Activated naive CD8-positive, alpha-beta T cell treated with anti-CD3 and anti-CD28 coated beads, Interleukin-2, amount 10 ng/mL, durations not matched to agents 7 days and 5 days (primary cell): ENCODE measurements around the gene LY6G5B. TPM values are rescaled to one million over a fixed set of nuclear protein-coding genes. Genes with fewer than 3 reads are reported as not detected.
"Not testable (repeated sequence)": the region's sequence is repeated elsewhere in the genome, so short reads cannot be mapped to it uniquely, and the experiment has no call there.

ENCODE experiments used
- ATAC-seq: fragments of 150-1000 bp; cut with Tn5 transposase; one replicate; pipeline ENCODE4 v1.10.0; 2021; ENCODE audit warnings: low read depth, moderate library complexity
- POLR2A ChIA-PET: fragments of 350-600 bp; sonication (Branson Sonifier 250); formaldehyde crosslinking; loops from one replicate; lab custom pipeline; 2021; ENCODE audit warnings: antibody characterized with exemption; lab: Charles Lee
- DNase-seq: peaks from one replicate; pipeline ENCODE4 v3.0.0; 2021
- H3K27ac Mint-ChIP-seq: one replicate; pipeline ENCODE4 v1.8.0; 2022; ENCODE audit warnings: mild to moderate bottlenecking, mixed read lengths
- H3K27me3 Mint-ChIP-seq: one replicate; pipeline ENCODE4 v1.8.0; 2022; ENCODE audit warnings: mild to moderate bottlenecking, moderate library complexity, mixed read lengths
- H3K36me3 Mint-ChIP-seq: one replicate; pipeline ENCODE4 v1.8.0; 2021; ENCODE audit warnings: mild to moderate bottlenecking, mixed read lengths
- H3K4me1 Mint-ChIP-seq: one replicate; pipeline ENCODE4 v1.8.0; 2021; ENCODE audit warnings: mixed read lengths
- H3K4me3 Mint-ChIP-seq: one replicate; pipeline ENCODE4 v1.8.0; 2022; ENCODE audit warnings: mild to moderate bottlenecking, moderate library complexity, mixed read lengths
- H3K9me3 Mint-ChIP-seq: one replicate; pipeline ENCODE4 v1.8.0; 2021; ENCODE audit warnings: mixed read lengths
- total RNA-seq, 2 experiments: library from RNA; stranded (reverse); gene quantifications; one replicate each; pipeline ENCODE4 v1.2.3, GENCODE V29; 2021

The LY6G5B gene
- total RNA-seq, 2 experiments from 2014 or later = 33.8 to 36.4 TPM

DNA sequence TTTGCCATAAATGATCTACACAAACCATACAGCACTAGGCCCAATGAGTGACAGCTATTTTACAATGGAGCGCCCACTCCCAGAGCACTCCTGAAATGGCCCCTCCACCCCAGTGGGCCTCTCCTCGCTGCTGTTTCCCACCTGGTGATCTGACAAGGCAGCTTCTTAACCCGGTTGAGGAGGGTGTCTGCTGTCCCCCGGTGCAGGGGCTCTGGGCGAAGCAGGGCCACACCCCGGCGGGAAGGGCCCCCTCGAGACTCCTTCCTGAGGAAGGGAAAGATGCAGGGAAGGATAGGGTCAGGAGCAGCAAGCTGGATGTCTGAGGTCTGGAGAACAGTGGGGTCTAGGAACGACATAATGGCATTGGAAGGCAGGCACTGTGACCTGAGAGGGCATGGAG, 23.1 kb downstream of the LY6G5B start:
- Mint-ChIP-seq H3K27ac (peak overlapping the region; percentile 34), H3K4me1 (peaks cover 8% of the 10 kb centered on the region), H3K9me3 (no peaks in the 10 kb centered on the region), H3K27me3 (no peaks in the 10 kb centered on the region), H3K4me3 (no peak overlapping the region), H3K36me3 (peaks cover 10% of the 10 kb centered on the region)
- DNase-seq = no peak
- POLR2A ChIA-PET = interaction anchor here (1.4 kb wide), 1 partner anchor 10 kb away, joined by 4 read pairs; the partner anchor contains the start of gene ABHD16A
- no peak for ATAC-seq

DNA sequence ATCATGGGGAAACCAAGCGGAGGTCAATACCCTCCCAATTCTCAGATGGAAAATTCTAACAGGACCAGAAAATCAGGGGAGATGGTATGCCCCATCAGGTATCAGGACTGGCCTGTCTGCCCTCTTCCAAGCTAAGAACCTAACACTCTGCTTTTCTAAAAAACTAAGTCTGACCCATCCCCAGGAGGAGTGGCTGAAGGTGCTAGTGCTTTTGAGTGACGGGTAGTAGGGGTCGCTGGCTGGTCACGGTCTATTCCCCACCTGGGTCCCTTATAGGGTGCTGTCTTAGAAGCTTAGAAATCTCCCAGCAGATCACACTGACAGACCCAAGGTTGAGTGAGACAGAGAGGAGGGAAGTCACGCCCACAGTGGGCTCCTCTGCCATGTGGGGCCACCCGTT, 23.8 kb downstream of the LY6G5B start:
- peaks cover 9% of the 10 kb centered on the region for H3K36me3 Mint-ChIP-seq
- POLR2A ChIA-PET = interaction anchor here (0.8 to 1.7 kb wide), 4 partner anchors 9 to 29 kb away, joined by 3 to 7 read pairs (median 6); partner anchors contain the start of genes GPANK1 and LY6G5C
- H3K27ac Mint-ChIP-seq = no peak overlapping the region
- no peak for DNase-seq
- no peak for ATAC-seq
- no peak overlapping the region for H3K4me3 Mint-ChIP-seq
- H3K4me1 Mint-ChIP-seq = peaks cover 8% of the 10 kb centered on the region
- no peaks in the 10 kb centered on the region for H3K9me3 Mint-ChIP-seq
- H3K27me3 Mint-ChIP-seq = no peaks in the 10 kb centered on the region

DNA sequence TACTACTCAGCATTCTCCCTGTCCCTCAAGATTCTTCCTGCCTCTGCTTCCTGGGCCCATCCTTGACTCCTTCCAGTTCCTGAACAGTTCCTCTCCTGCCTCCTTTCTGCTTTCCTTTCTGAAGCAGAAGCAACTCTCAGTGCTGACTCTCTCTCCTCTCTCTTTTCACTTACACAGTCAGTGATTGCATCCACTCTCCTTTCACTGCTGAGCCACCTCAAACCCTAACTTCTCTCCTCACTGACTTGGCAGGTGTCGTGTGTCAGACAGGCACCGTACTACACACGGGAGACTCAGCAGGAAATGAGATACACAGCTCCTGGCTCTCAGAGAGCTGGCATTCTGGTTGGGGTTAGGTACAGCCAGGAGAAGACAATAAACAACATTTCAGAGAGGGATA, 27.8 kb downstream of the LY6G5B start:
- Mint-ChIP-seq H3K4me1 (peaks cover 23% of the 10 kb centered on the region), H3K9me3 (no peaks in the 10 kb centered on the region), H3K4me3 (no peak overlapping the region), H3K27me3 (no peaks in the 10 kb centered on the region), H3K36me3 (peaks cover 9% of the 10 kb centered on the region), H3K27ac (peak overlapping the region; percentile 65)
- DNase-seq (no peak), ATAC-seq (no peak)
- POLR2A ChIA-PET = no interaction called here

GRCh38 chr6:31700740-31701401, 31.1 kb downstream of the LY6G5B start:
- H3K4me3 Mint-ChIP-seq = peak overlapping the region; percentile 97
- POLR2A ChIA-PET = no interaction called here
- no peak overlapping the region for H3K27ac Mint-ChIP-seq
- H3K4me1 Mint-ChIP-seq = peaks cover 29% of the 10 kb centered on the region
- no peaks in the 10 kb centered on the region for H3K9me3 Mint-ChIP-seq
- DNase-seq (no peak), ATAC-seq (no peak)
- H3K36me3 Mint-ChIP-seq = peaks cover 8% of the 10 kb centered on the region
- H3K27me3 Mint-ChIP-seq = no peaks in the 10 kb centered on the region

DNA sequence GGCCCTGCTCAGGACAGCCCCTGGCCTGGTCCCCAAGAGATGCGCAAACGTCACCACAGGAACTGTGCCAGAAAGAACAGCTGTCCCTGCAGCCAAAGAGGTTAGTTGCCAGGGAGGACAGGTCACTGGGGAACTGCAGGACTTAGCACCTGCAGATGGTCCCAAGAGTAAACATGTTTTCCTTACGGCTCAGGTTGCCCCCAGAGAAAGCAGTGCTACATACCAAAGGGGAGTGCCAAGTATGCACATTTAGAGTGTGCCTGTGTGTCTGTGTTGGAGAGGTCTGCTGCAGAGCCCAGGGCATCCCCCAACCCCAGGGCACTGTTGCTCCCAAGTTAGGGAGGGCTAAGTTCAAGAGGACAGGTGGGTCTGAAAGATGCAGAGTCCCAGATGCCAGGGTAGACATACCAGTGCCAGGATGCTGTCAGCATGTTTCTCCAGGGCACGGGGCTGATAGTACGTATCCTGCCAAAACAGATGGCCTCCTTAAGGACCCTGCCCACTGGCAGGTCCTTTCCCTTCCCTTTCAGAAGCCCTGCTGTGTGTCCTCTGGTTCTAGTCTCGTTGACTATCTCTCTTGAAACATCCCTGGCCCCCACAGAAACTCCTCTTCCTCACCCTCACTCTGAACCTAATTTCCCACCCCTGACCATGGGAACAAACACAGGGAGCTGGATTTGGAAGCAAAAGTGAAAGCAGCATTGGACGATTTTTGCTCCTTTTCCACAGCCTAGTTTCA, 32.1 kb downstream of the LY6G5B start:
- Mint-ChIP-seq H3K4me3 (peak overlapping the region; percentile 97), H3K9me3 (no peaks in the 10 kb centered on the region), H3K36me3 (peaks cover 8% of the 10 kb centered on the region), H3K27ac (peak overlapping the region; percentile 94), H3K4me1 (peaks cover 29% of the 10 kb centered on the region), H3K27me3 (no peaks in the 10 kb centered on the region)
- POLR2A ChIA-PET = interaction anchor here (0.8 to 5.4 kb wide), 5 partner anchors 16 to 37 kb away, joined by 3 to 34 read pairs (median 10); partner anchors contain the start of genes CLIC1, LY6G5C and MSH5
- DNase-seq (no peak), ATAC-seq (no peak)

GRCh38 chr6:31702405-31702818, 32.6 kb downstream of the LY6G5B start:
- Mint-ChIP-seq H3K4me3 (peak overlapping the region; percentile 97), H3K27ac (peak overlapping the region; percentile 94), H3K36me3 (peaks cover 4% of the 10 kb centered on the region), H3K9me3 (no peaks in the 10 kb centered on the region), H3K4me1 (peaks cover 24% of the 10 kb centered on the region), H3K27me3 (no peaks in the 10 kb centered on the region)
- DNase-seq (no peak), ATAC-seq (no peak)
- POLR2A ChIA-PET = interaction anchor here (0.6 to 5.4 kb wide), 11 partner anchors 10 to 1624 kb away, joined by 3 to 34 read pairs (median 3); partner anchors contain the start of genes CLIC1, LSM2, LY6G5C and MSH5

DNA sequence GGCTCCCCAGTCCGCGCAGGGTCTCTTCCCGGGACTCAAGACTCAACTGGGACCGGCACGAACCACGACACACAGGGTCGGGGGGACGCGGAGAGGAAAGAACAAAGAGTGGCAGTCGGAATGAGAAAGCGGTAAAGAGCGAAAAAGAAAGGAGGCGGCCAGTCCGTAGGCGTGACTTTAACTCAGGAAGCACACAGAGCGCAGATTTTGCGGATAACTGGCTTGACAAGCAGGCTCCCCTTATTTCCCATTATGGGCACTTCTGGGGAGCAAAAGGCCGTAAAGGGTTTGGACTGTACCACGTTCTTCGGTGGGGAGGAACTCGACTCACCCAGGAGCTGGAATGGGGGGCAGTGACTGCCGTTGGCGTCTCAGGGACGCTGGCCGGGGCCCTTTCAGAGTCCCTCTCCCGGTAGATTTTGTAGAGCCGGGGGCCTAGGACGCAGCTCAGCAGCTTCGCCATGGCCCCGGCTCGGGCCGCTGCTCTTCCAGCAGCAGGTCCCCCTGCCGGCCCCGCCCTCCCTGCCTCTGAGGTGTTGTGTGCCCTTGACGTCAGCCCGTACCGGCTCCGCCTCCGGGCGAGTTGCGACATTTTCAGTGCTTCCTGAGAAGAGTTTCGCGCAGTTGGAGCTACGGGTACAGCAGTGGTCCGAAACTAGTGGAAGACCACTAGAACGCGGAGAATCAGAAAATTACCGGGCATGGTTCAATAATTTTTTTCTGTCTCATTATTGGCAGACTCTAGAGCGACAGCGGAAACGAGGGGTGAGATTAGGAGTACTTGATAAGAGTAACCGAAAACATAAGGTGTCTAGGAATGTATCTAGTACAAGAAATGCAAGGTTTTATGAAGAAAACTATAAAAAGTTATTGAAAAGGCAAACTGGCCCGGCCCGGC, 33.3 kb downstream of the LY6G5B start, which contains the start of gene ABHD16A:
ABHD16A (minus strand) TSS at position 506 of the 898 bp plus-strand sequence; CDS start at position 463, 43 bp downstream.
- H3K9me3 Mint-ChIP-seq = no peaks in the 10 kb centered on the region
- no peaks in the 10 kb centered on the region for H3K36me3 Mint-ChIP-seq
- H3K27me3 Mint-ChIP-seq = no peaks in the 10 kb centered on the region
- POLR2A ChIA-PET = interaction anchor here (0.6 to 5.4 kb wide), 29 partner anchors 8 to 1623 kb away, joined by 3 to 34 read pairs (median 3); partner anchors contain the start of genes C6orf47, CLIC1, DDAH2 and EHMT2
- H3K27ac Mint-ChIP-seq = peak within 1 kb of the TSS; percentile 94
- DNase-seq (peak; percentile 97), ATAC-seq (peak; percentile 94)
- peak within 1 kb of the TSS; percentile 97 for H3K4me3 Mint-ChIP-seq
- peaks cover 20% of the 10 kb centered on the region for H3K4me1 Mint-ChIP-seq

DNA sequence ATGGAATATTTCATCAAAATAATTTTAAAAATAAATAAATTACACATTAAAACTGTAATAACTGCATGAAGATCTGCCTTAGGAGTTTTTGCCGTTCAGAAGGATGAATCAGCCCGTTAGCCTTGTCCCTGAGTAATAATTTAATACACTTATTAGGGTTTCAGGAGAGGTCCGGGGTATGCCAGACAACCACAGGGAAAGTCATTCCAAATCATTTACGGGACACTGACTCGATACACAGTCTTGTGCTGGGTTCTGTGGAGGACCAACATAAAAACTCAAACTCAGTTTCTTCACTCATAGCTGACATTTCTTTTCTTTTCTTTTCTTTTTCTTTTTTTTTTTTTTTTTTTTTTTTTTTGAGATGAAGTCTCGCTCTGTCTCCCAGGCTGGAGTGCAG, 36.2 kb downstream of the LY6G5B start:
- Mint-ChIP-seq H3K9me3 (no peaks in the 10 kb centered on the region), H3K4me1 (peaks cover 23% of the 10 kb centered on the region), H3K27me3 (peaks cover 3% of the 10 kb centered on the region), H3K36me3 (no peaks in the 10 kb centered on the region), H3K4me3 (no peak overlapping the region), H3K27ac (no peak overlapping the region)
- no peak for DNase-seq
- POLR2A ChIA-PET = interaction anchor here (0.6 to 5.4 kb wide), 4 partner anchors 9 to 233 kb away, joined by 3 to 34 read pairs (median 4); partner anchors contain the start of genes LY6G6D and MSH5
- no peak for ATAC-seq

- Mint-ChIP-seq H3K4me3 (no peak within 1 kb of the TSS), H3K9me3 (no peaks in the 10 kb centered on the region), H3K27me3 (peaks cover 3% of the 10 kb centered on the region), H3K27ac (no peak within 1 kb of the TSS), H3K4me1 (peaks cover 20% of the 10 kb centered on the region), H3K36me3 (no peaks in the 10 kb centered on the region)
- DNase-seq (no peak), ATAC-seq (no peak)
- POLR2A ChIA-PET = interaction anchor here (0.9 to 5.4 kb wide), 2 partner anchors 9 to 32 kb away, joined by 3 to 34 read pairs; partner anchors contain the start of genes LY6G6D and MSH5
Measured at GRCh38 chr6:31706599-31706998, 36.8 kb downstream of the LY6G5B start, which contains the start of gene LY6G6F. Gene LY6G6F, plus strand, starts transcription at chr6:31706866. Its CDS starts 41 bp downstream, at chr6:31706907.

DNA sequence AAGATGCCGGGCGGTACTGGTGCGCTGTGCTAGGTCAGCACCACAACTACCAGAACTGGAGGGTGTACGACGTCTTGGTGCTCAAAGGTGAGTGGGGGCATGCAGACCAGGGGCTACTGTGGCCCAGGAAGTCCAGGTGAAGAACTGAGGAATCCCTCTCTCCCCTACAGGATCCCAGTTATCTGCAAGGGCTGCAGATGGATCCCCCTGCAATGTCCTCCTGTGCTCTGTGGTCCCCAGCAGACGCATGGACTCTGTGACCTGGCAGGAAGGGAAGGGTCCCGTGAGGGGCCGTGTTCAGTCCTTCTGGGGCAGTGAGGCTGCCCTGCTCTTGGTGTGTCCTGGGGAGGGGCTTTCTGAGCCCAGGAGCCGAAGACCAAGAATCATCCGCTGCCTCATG, 37.9 kb downstream of the LY6G5B start:
- H3K36me3 Mint-ChIP-seq = no peaks in the 10 kb centered on the region
- no peak overlapping the region for H3K4me3 Mint-ChIP-seq
- peaks cover 19% of the 10 kb centered on the region for H3K4me1 Mint-ChIP-seq
- H3K27me3 Mint-ChIP-seq = peaks cover 6% of the 10 kb centered on the region
- POLR2A ChIA-PET = interaction anchor here (0.7 kb wide), 1 partner anchor 128 kb away, joined by 3 read pairs; no protein-coding TSS in a partner anchor
- DNase-seq (no peak), ATAC-seq (no peak)
- H3K27ac Mint-ChIP-seq = no peak overlapping the region
- no peaks in the 10 kb centered on the region for H3K9me3 Mint-ChIP-seq

GRCh38 chr6:31708224-31708623, 38.4 kb downstream of the LY6G5B start:
- H3K27ac Mint-ChIP-seq = no peak overlapping the region
- DNase-seq (no peak), ATAC-seq (no peak)
- H3K4me3 Mint-ChIP-seq = no peak overlapping the region
- no peaks in the 10 kb centered on the region for H3K36me3 Mint-ChIP-seq
- no peaks in the 10 kb centered on the region for H3K9me3 Mint-ChIP-seq
- POLR2A ChIA-PET = no interaction called here
- H3K27me3 Mint-ChIP-seq = peaks cover 9% of the 10 kb centered on the region
- H3K4me1 Mint-ChIP-seq = peaks cover 19% of the 10 kb centered on the region

DNA sequence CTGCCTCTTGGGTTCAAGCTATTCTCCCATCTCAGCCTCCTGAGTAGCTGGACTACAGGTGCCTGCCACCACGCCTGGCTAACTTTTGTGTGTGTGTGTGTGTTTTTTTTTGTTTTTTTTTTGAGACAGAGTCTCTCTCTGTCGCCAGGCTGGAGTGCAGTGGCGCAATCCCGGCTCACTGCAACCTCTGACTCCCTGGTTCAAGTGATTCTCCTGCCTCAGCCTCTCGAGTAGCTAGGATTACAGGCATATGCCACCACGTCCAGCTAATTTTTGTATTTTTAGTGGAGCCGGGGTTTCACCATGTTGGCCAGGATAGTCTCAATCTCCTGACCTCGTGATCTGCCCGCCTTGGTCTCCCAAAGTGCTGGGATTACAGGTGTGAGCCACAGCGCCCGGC, 39.4 kb downstream of the LY6G5B start:
- H3K36me3 Mint-ChIP-seq, H3K9me3 Mint-ChIP-seq, H3K4me3 Mint-ChIP-seq, POLR2A ChIA-PET, H3K27ac Mint-ChIP-seq, ATAC-seq, DNase-seq: not testable (repeated sequence)
- peaks cover 12% of the 10 kb centered on the region for H3K27me3 Mint-ChIP-seq
- H3K4me1 Mint-ChIP-seq = peaks cover 13% of the 10 kb centered on the region
